Measurements from ENCODE around the gene MYH8.

The MYH8 gene

DNA sequence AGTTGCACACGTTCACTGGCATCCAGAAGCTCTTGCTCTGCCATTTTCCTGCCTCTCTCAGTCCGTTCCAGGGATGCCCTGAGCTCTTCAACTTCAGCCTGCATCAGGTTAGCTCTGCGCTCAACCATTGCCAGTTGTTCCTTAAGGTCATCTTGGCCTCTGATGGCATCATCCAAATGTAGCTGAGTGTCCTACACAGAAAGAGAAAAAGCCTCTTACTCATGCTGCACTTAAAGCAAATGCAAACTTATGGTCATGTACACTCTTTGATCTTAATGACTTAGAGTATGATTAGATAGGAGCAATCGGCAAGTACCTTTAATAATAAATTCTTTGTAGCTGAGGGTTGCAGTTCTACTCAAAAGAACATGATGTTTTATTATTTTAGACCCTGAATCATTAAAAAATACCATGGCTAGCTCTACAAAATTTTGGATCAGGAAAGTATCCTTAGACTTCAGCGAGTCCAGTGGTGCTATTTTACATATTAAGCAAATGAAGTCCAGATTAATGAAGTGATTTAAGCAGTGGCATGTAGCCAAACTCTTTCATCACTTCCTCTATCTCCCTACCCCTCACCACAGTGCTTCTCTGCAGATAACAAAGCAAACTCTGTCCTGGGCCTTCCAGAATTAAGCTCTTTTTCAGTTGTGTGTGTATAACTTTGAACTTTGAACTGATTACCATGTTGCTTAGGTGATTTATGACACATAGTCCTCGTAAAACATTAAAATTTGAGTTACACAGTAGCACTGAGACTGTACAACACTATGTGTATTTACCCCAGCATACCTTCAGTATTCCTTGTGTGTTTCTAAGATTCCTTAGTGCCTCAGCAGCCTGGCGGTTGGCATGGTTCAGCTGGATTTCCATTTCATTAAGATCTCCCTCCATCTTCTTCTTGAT, 25.5 kb upstream of the MYH8 start:
- no peak overlapping the region for H3K4me3 ChIP-seq (ENCODE audit: low read depth, low read length)
- no peak for TF ChIP-seq CTCF (IDR thresholded peaks at IDR 0.05; ENCODE audit: control insufficient read depth, extremely low read depth, insufficient read depth)
- no peak for DNase-seq (ENCODE audit: low read depth)

DNA sequence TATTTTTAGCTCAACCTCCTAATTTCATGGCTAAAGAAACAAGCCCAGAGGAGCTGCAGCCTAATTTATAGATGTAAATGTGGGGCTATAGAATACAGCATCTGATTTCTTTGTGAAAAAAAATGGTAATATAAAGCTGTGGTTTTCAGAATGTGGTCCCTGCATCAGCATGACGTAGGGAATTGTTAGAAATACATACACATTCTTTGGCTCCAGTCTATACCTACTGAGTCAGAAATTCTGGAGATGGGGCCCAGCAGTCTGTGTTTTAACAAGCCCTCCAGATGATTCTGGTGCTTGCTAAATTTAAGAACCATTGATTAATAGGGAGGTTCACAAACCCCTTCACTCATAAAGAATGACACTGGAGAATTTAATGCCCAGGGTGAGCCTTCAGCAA, 18.1 kb upstream of the MYH8 start:
- DNase-seq (ENCODE audit: low read depth) = no peak
- TF ChIP-seq CTCF (IDR thresholded peaks at IDR 0.05; ENCODE audit: control insufficient read depth, extremely low read depth, insufficient read depth) = no peak

GRCh38 chr17:10435096-10435495, 13.3 kb upstream of the MYH8 start:
- TF ChIP-seq CTCF (IDR thresholded peaks at IDR 0.05; ENCODE audit: control insufficient read depth, extremely low read depth, insufficient read depth) = no peak
- H3K4me3 ChIP-seq (ENCODE audit: low read depth, low read length) = no peak overlapping the region
- no peak for DNase-seq (ENCODE audit: low read depth)

More for the DNA sequence above, 18.1 kb upstream of the MYH8 start:
- no peak overlapping the region for H3K4me3 ChIP-seq (ENCODE audit: low read depth, low read length)

- TF ChIP-seq CTCF (IDR thresholded peaks at IDR 0.05; ENCODE audit: control insufficient read depth, extremely low read depth, insufficient read depth) = no peak
- no peak for DNase-seq (ENCODE audit: low read depth)
- no peak overlapping the region for H3K4me3 ChIP-seq (ENCODE audit: low read depth, low read length)
Measured at GRCh38 chr17:10429421-10430045, 7.8 kb upstream of the MYH8 start.

GRCh38 chr17:10428781-10429180, 7.0 kb upstream of the MYH8 start:
- no peak overlapping the region for H3K4me3 ChIP-seq (ENCODE audit: low read depth, low read length)
- TF ChIP-seq CTCF (IDR thresholded peaks at IDR 0.05; ENCODE audit: control insufficient read depth, extremely low read depth, insufficient read depth) = no peak
- DNase-seq (ENCODE audit: low read depth) = no peak

DNA sequence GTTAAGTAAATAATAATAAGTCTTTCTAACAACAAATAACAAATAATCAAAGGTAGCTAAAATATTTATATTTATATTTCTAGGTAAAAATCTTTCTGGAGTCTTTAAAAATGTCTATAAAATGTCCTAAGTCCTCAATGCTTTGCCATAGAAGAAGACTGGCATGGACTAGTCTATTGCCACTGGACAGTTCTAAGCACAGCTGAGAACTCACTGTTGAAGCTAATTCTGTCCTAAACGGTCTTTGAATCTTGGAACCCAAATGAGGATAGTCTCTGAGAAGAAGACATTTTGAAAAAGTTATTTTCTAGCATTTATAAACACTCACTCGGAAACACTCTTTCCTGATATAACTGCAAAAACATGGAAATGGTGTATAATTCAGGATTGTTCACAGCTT, 539 bp downstream of the MYH8 start:
- no peak for TF ChIP-seq CTCF (IDR thresholded peaks at IDR 0.05; ENCODE audit: control insufficient read depth, extremely low read depth, insufficient read depth)

More for the DNA sequence above, 539 bp downstream of the MYH8 start:
- no peak overlapping the region for H3K4me3 ChIP-seq (ENCODE audit: low read depth, low read length)
- no peak for DNase-seq (ENCODE audit: low read depth)
